ENCODE measurements around the gene GPR132. TPM values are rescaled to one million over a fixed set of nuclear protein-coding genes. Genes with fewer than 3 reads are reported as not detected.
A peak's percentile ranks its signal among the peaks of the same experiment; 100 is the strongest.

Gene GPR132
- total RNA-seq, 2 experiments from 2014 or later, result 15.1 to 16.4 TPM

- H3K27me3 Mint-ChIP-seq, result peaks cover 9% of the 10 kb centered on the region
- H3K4me3 Mint-ChIP-seq, result no peak overlapping the region
- POLR2A ChIA-PET, result interaction anchor here (0.6 to 3.6 kb wide), 6 partner anchors 15 to 67 kb away, joined by 3 to 12 read pairs (median 4); partner anchors contain the start of gene CDCA4
- no peak for ATAC-seq
- CTCF ChIA-PET, result interaction anchor here (0.9 to 6.3 kb wide), 18 partner anchors 11 to 151 kb away, joined by 4 to 87 read pairs (median 14); partner anchors contain the start of genes CDCA4, CLBA1 and GPR132
- intact Hi-C loops (cut with micrococcal nuclease), result no loop called here
- TF ChIP-seq, protein P1, sequence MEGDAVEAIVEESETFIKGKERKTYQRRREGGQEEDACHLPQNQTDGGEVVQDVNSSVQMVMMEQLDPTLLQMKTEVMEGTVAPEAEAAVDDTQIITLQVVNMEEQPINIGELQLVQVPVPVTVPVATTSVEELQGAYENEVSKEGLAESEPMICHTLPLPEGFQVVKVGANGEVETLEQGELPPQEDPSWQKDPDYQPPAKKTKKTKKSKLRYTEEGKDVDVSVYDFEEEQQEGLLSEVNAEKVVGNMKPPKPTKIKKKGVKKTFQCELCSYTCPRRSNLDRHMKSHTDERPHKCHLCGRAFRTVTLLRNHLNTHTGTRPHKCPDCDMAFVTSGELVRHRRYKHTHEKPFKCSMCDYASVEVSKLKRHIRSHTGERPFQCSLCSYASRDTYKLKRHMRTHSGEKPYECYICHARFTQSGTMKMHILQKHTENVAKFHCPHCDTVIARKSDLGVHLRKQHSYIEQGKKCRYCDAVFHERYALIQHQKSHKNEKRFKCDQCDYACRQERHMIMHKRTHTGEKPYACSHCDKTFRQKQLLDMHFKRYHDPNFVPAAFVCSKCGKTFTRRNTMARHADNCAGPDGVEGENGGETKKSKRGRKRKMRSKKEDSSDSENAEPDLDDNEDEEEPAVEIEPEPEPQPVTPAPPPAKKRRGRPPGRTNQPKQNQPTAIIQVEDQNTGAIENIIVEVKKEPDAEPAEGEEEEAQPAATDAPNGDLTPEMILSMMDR (IDR thresholded peaks at IDR 0.05), result no peak
- H3K4me1 Mint-ChIP-seq (ENCODE audit: low read depth), result peaks cover 16% of the 10 kb centered on the region
- no peak overlapping the region for H3K27ac Mint-ChIP-seq
- no peaks in the 10 kb centered on the region for H3K9me3 Mint-ChIP-seq
- H3K36me3 Mint-ChIP-seq (ENCODE audit: low read depth), result peaks cover 17% of the 10 kb centered on the region
- no peak for DNase-seq
Measured at GRCh38 chr14:105046891-105047282, 18.3 kb downstream of the GPR132 start.

DNA sequence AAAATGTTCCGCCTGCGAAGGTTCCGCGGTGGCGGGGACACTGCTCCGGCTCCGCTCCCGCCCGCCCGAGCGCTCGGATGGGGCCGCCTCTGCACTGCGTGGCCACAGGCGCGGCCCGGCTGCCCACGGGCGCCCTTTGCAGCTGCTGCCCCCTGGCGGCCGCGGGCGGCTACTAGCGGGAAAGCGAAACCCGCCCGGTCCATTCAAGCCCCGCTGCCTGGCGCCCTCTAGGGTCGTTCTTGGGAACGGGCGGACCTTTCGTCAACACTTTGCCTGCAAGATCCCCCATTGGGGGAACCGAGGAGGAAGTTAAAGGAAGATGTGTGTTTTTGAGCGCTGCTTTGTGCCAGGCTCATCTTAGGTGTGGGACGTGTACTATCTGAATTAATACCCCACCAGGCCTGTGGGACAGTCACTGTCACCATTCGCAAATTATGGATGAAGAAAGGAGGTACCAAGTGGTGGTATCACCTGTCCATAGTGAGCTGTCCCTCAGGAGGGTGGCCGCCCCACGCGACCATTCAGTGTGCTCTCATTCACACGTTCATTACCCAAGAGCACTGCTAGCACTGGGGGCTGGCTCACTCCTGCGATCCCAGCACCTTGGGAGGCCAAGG is 19.4 kb downstream of the GPR132 start:
- ATAC-seq (peak; percentile 92), DNase-seq (peak; percentile 96)
- Mint-ChIP-seq H3K27ac (peak overlapping the region; percentile 22), H3K27me3 (peaks cover 9% of the 10 kb centered on the region), H3K36me3 (ENCODE audit: low read depth) (peaks cover 6% of the 10 kb centered on the region), H3K9me3 (no peaks in the 10 kb centered on the region), H3K4me3 (no peak overlapping the region), H3K4me1 (ENCODE audit: low read depth) (peaks cover 16% of the 10 kb centered on the region)
- ChIA-PET CTCF (interaction anchor here (0.7 to 6.3 kb wide), 39 partner anchors 8 to 277 kb away, joined by 3 to 87 read pairs (median 5); partner anchors contain the start of genes CDCA4, CLBA1 and GPR132), POLR2A (interaction anchor here (0.7 to 3.6 kb wide), 12 partner anchors 10 to 72 kb away, joined by 3 to 12 read pairs (median 4); partner anchors contain the start of gene CDCA4)
- TF ChIP-seq, protein P1 (IDR thresholded peaks at IDR 0.05), result peak; percentile 100
- intact Hi-C loops (cut with micrococcal nuclease), result loop anchor here (1.0 kb wide), 1 partner anchor 70 kb away; no protein-coding TSS in a partner anchor

- H3K4me3 Mint-ChIP-seq, result no peak overlapping the region
- ATAC-seq, result no peak
- no peaks in the 10 kb centered on the region for H3K9me3 Mint-ChIP-seq
- TF ChIP-seq, protein P1 (IDR thresholded peaks at IDR 0.05), result no peak
- no peaks in the 10 kb centered on the region for H3K36me3 Mint-ChIP-seq (ENCODE audit: low read depth)
- ChIA-PET POLR2A (interaction anchor here (0.7 to 2.3 kb wide), 3 partner anchors 17 to 149 kb away, joined by 3 to 6 read pairs (median 5); no protein-coding TSS in a partner anchor), CTCF (interaction anchor here (0.5 to 6.3 kb wide), 11 partner anchors 10 to 148 kb away, joined by 3 to 87 read pairs (median 9); partner anchors contain the start of gene CDCA4)
- peaks cover 9% of the 10 kb centered on the region for H3K27me3 Mint-ChIP-seq
- no peak for DNase-seq
- no peak overlapping the region for H3K27ac Mint-ChIP-seq
- H3K4me1 Mint-ChIP-seq (ENCODE audit: low read depth), result peaks cover 16% of the 10 kb centered on the region
- intact Hi-C loops (cut with micrococcal nuclease), result no loop called here
Measured at GRCh38 chr14:105043641-105044040, 21.6 kb downstream of the GPR132 start.

- DNase-seq (no peak), ATAC-seq (no peak)
- Mint-ChIP-seq H3K4me3 (no peak overlapping the region), H3K36me3 (ENCODE audit: low read depth) (no peaks in the 10 kb centered on the region), H3K27ac (no peak overlapping the region), H3K27me3 (peaks cover 9% of the 10 kb centered on the region), H3K9me3 (no peaks in the 10 kb centered on the region), H3K4me1 (ENCODE audit: low read depth) (peaks cover 14% of the 10 kb centered on the region)
- ChIA-PET POLR2A (interaction anchor here (0.9 to 2.3 kb wide), 3 partner anchors 17 to 23 kb away, joined by 3 to 6 read pairs (median 5); no protein-coding TSS in a partner anchor), CTCF (interaction anchor here (1.4 to 6.3 kb wide), 6 partner anchors 14 to 126 kb away, joined by 3 to 87 read pairs (median 5); partner anchors contain the start of gene CDCA4)
- intact Hi-C loops (cut with micrococcal nuclease), result no loop called here
- TF ChIP-seq, protein P1 (IDR thresholded peaks at IDR 0.05), result no peak
Measured at GRCh38 chr14:105042813-105043212, 22.4 kb downstream of the GPR132 start.
